ENCODE measurements around the gene OVOL3.
A peak's percentile ranks its signal among the peaks of the same experiment; 100 is the strongest.
"Not testable (repeated sequence)": the region's sequence is repeated elsewhere in the genome, so short reads cannot be mapped to it uniquely, and the experiment has no call there.

OVOL3 gene

DNA sequence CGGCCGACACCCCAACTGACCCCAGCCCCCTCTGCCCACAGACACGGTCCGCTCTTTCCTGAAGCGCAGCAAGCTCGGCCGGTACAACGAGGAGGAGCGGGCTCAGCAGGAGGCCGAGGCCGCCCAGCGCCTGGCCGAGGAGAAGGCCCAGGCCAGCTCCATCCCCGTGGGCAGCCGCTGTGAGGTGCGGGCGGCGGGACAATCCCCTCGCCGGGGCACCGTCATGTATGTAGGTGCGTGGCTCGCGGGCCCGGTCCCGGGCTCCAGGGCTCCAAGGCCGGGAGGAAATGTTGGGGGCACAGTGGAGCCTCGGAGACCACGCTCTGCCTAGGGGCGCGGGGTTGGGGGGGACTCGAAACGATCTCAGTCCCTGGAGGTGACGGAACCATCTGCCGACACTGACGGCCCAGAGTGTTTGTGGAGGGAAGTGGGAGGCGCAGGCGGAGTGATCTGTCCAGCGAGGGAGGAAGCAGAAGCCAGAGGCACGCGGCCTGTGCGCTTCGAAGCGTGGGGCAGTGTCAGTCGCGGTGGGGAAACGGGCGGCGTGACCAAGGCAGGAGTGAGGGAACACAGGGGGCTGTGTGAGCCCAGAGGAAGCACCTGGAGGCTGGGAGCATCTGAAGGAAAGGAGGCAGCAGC, 10.7 kb downstream of the OVOL3 start:
- no peaks in the 10 kb centered on the region for H3K27me3 ChIP-seq
- peaks cover 3 to 5% of the 10 kb centered on the region in 2 experiments for H3K4me1 ChIP-seq (ENCODE audit: control insufficient read depth in 1 of 2, insufficient read depth in 1 of 2, low read depth in 1 of 2, low read length in 1 of 2)
- H3K36me3 ChIP-seq: peaks cover 88% of the 10 kb centered on the region
- H3K27ac ChIP-seq: no peak overlapping the region
- no peaks in the 10 kb centered on the region for H3K9me3 ChIP-seq
- no peak overlapping the region for H3K4me3 ChIP-seq (ENCODE audit: low read depth in 1 of 2, low read length in 1 of 2)
- TF ChIP-seq, protein P1, sequence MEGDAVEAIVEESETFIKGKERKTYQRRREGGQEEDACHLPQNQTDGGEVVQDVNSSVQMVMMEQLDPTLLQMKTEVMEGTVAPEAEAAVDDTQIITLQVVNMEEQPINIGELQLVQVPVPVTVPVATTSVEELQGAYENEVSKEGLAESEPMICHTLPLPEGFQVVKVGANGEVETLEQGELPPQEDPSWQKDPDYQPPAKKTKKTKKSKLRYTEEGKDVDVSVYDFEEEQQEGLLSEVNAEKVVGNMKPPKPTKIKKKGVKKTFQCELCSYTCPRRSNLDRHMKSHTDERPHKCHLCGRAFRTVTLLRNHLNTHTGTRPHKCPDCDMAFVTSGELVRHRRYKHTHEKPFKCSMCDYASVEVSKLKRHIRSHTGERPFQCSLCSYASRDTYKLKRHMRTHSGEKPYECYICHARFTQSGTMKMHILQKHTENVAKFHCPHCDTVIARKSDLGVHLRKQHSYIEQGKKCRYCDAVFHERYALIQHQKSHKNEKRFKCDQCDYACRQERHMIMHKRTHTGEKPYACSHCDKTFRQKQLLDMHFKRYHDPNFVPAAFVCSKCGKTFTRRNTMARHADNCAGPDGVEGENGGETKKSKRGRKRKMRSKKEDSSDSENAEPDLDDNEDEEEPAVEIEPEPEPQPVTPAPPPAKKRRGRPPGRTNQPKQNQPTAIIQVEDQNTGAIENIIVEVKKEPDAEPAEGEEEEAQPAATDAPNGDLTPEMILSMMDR (IDR thresholded peaks at IDR 0.05): no peak

DNA sequence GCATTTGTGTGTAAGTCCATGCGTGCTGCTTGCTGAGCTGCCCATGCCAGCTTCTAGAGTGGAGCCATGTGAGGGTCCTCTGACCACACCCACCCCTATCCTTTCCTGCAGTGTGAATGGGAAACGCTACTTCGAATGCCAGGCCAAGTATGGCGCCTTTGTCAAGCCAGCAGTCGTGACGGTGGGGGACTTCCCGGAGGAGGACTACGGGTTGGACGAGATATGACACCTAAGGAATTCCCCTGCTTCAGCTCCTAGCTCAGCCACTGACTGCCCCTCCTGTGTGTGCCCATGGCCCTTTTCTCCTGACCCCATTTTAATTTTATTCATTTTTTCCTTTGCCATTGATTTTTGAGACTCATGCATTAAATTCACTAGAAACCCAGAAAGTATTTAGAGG, 14.6 kb downstream of the OVOL3 start:
- no peak overlapping the region for H3K4me3 ChIP-seq (ENCODE audit: low read depth in 1 of 2, low read length in 1 of 2)
- H3K27ac ChIP-seq: no peak overlapping the region
- H3K27me3 ChIP-seq: no peaks in the 10 kb centered on the region
- TF ChIP-seq, protein P1 (IDR thresholded peaks at IDR 0.05): no peak
- no peaks in the 10 kb centered on the region for H3K9me3 ChIP-seq
- peaks cover 53% of the 10 kb centered on the region for H3K36me3 ChIP-seq
- H3K4me1 ChIP-seq (ENCODE audit: control insufficient read depth in 1 of 2, insufficient read depth in 1 of 2, low read depth in 1 of 2, low read length in 1 of 2): peaks cover 18 to 25% of the 10 kb centered on the region in 2 experiments

DNA sequence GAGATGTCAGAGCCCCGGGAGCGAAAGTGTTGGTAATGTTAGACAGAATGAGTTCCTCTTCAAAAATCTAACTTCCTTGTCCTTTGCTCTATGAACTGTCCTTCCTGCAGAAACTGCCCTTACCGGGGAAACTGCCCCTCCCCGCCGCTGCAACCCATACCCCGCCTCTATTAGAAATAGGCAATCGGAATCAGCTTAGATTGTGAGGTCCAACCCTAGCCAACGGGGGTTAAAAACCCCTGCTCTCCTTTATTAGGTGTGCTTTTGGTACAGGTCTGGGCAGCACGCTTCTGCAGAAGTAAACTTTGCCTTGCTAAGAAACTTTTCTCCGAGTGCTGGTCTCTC, 17.4 kb downstream of the OVOL3 start:
- TF ChIP-seq, protein P1 (IDR thresholded peaks at IDR 0.05): no peak
- Histone ChIP-seq H3K4me3 (ENCODE audit: low read depth in 1 of 2, low read length in 1 of 2) (peak overlapping the region; percentile 93 to 96), H3K4me1 (ENCODE audit: control insufficient read depth in 1 of 2, insufficient read depth in 1 of 2, low read depth in 1 of 2, low read length in 1 of 2) (peaks cover 41 to 47% of the 10 kb centered on the region in 2 experiments)

DNA sequence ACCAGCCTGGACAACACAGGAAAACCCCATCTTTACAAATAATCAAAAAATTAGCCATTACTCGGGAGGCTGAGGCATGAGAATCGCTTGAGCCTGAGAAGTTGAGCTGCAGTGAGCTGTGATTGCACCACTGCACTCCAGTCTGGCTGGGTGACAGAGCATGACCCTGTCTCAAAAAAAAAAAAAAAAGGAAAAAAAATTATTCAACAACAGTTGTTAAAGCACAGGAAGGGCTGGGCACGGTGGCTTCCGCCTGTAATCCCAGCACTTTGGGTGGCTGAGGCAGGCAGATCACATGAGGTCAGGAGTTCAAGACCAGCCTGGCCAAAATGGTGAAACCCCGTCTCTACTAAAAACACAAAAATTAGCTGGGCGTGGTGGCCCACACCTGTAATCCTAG, 20.3 kb downstream of the OVOL3 start:
- peaks cover 41 to 47% of the 10 kb centered on the region in 2 experiments for H3K4me1 ChIP-seq (ENCODE audit: control insufficient read depth in 1 of 2, insufficient read depth in 1 of 2, low read depth in 1 of 2, low read length in 1 of 2)

More for the DNA sequence above, 17.4 kb downstream of the OVOL3 start:
- H3K27me3 ChIP-seq: no peaks in the 10 kb centered on the region
- H3K27ac ChIP-seq: peak overlapping the region; percentile 90
- H3K36me3 ChIP-seq: peaks cover 28% of the 10 kb centered on the region
- H3K9me3 ChIP-seq: no peaks in the 10 kb centered on the region

DNA sequence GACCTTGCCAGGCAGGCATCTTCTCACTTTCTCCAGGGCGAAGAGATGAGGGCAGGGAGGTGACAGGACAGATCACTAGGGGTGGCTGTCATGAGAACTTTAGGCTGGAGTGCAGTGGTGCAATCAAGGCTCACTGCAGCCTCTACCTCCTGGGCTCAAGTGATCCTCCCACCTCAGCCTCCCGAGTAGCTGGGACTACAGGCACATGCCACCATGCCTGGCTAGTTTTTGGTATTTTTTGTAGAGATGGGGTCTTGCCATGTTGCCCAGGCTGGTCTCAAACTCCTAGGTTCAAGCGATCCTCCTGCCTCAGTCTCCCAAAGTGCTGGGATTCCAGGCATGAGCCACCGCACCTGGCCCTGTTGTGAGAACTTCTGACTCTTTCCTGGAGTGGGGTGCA, 23.9 kb downstream of the OVOL3 start:
- H3K4me1 ChIP-seq (ENCODE audit: control insufficient read depth in 1 of 2, insufficient read depth in 1 of 2, low read depth in 1 of 2, low read length in 1 of 2): peaks cover 26 to 35% of the 10 kb centered on the region in 2 experiments
- not testable (repeated sequence) for H3K9me3 ChIP-seq; H3K27me3 ChIP-seq; H3K36me3 ChIP-seq; H3K4me3 ChIP-seq (ENCODE audit: low read depth in 1 of 2, low read length in 1 of 2); H3K27ac ChIP-seq

More for the DNA sequence above, 20.3 kb downstream of the OVOL3 start:
- H3K9me3 ChIP-seq; H3K27me3 ChIP-seq; H3K4me3 ChIP-seq (ENCODE audit: low read depth in 1 of 2, low read length in 1 of 2); H3K36me3 ChIP-seq: not testable (repeated sequence)
- H3K27ac ChIP-seq: peak overlapping the region; percentile 73

DNA sequence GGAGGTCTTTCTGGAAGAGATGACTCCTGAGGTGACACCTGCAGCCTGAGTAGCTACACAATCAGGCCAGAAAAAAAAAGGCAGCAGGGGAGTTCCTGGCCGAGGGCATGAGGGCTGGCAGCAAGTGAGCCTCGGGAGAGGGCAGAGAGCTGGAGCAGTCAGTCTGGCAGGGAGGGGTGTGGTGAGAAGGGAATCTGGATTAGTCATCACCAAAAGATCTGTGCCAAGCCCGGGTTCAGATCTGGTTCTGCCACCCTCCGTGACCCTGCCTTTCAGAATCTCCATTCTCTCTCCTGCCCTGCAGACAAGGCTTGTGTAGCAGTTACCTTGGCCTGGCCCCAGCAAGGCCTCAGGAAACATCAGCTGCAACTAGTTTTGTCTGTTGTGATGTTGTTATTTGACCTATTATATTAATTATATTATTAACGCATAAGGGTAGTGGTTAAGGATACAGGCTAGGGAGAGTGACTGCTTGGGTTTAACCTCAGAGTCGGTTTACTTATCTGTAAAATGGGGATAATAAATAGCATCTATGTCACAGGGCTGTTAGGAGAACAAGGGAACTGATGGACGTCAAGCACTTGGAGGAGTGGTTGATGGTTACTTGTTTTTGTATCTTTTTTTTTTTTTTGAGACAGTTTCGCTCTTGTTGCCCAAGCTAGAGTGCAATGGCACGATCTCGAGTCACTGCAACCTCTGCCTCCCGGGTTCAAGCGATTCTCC, 26.2 kb downstream of the OVOL3 start:
- Histone ChIP-seq H3K27me3 (no peaks in the 10 kb centered on the region), H3K36me3 (peaks cover 1% of the 10 kb centered on the region), H3K4me1 (ENCODE audit: control insufficient read depth in 1 of 2, insufficient read depth in 1 of 2, low read depth in 1 of 2, low read length in 1 of 2) (peaks cover 23 to 30% of the 10 kb centered on the region in 2 experiments), H3K9me3 (no peaks in the 10 kb centered on the region), H3K27ac (no peak overlapping the region), H3K4me3 (ENCODE audit: low read depth in 1 of 2, low read length in 1 of 2) (no peak overlapping the region)
- TF ChIP-seq, protein P1 (IDR thresholded peaks at IDR 0.05): no peak
